H9 (cell line): Measurements from ENCODE around the gene SEMA4A. TPM values are rescaled to one million over a fixed set of nuclear protein-coding genes. Genes with fewer than 3 reads are reported as not detected.
A peak's percentile ranks its signal among the peaks of the same experiment; 100 is the strongest.

Experiments
- DNase-seq: peaks from one replicate; pipeline ENCODE4 v3.0.0-alpha.2; 2017
- H2AFZ ChIP-seq: one replicate; pipeline ENCODE4 v1.6.1; 2013; ENCODE audit warnings: mild to moderate bottlenecking, low read length, control low read depth, moderate library complexity
- H2AK5ac ChIP-seq: 2 replicates; pipeline ENCODE4 v1.6.1; 2013; ENCODE audit warnings: low read length, control low read depth, mixed read lengths; ENCODE audit not compliant: insufficient read length
- H2BK120ac ChIP-seq: one replicate; pipeline ENCODE4 v1.6.1; 2013; ENCODE audit warnings: low read depth, mild to moderate bottlenecking, low read length, control low read depth, inconsistent platforms; ENCODE audit not compliant: poor library complexity, severe bottlenecking
- H2BK12ac ChIP-seq: 2 replicates; pipeline ENCODE4 v1.6.1; 2013; ENCODE audit warnings: low read length, control low read depth, mixed read lengths, low read depth; ENCODE audit not compliant: insufficient read length
- H2BK15ac ChIP-seq: 2 replicates; pipeline ENCODE4 v1.6.1; 2013; ENCODE audit warnings: low read depth, low read length, control low read depth
- H2BK20ac ChIP-seq: one replicate; pipeline ENCODE4 v1.6.1; 2013; ENCODE audit warnings: low read depth, mild to moderate bottlenecking, low read length, control low read depth, inconsistent platforms; ENCODE audit not compliant: poor library complexity, severe bottlenecking
- H2BK5ac ChIP-seq: 2 replicates; pipeline ENCODE4 v1.6.1; 2013; ENCODE audit warnings: low read length, control low read depth, mixed read lengths; ENCODE audit not compliant: insufficient read length
- H3K14ac ChIP-seq: 2 replicates; pipeline ENCODE4 v1.6.1; 2013; ENCODE audit warnings: low read length, control low read depth; ENCODE audit not compliant: insufficient read depth
- H3K18ac ChIP-seq: 2 replicates; pipeline ENCODE4 v1.6.1; 2013; ENCODE audit warnings: low read depth, mild to moderate bottlenecking, mixed read lengths, low read length, control low read depth; ENCODE audit not compliant: insufficient read length
- H3K23ac ChIP-seq: 2 replicates; pipeline ENCODE4 v1.6.1; 2013; ENCODE audit warnings: low read length, control low read depth, mixed read lengths, low read depth; ENCODE audit not compliant: insufficient read length
- H3K23me2 ChIP-seq: 2 replicates; pipeline ENCODE4 v1.6.1; 2013; ENCODE audit warnings: low read depth, mild to moderate bottlenecking, mixed read lengths, low read length, control low read depth; ENCODE audit not compliant: insufficient read length, poor library complexity, severe bottlenecking
- H3K27ac ChIP-seq: 2 replicates; pipeline ENCODE4 v1.5.1; 2013; ENCODE audit warnings: low read length, control low read depth, mixed read lengths, low read depth; ENCODE audit not compliant: insufficient read length
- H3K27me3 ChIP-seq: 2 replicates; pipeline ENCODE4 v1.6.1; 2013; ENCODE audit warnings: low read length, control low read depth, inconsistent platforms; ENCODE audit not compliant: insufficient read depth
- H3K4ac ChIP-seq: 2 replicates; pipeline ENCODE4 v1.6.1; 2013; ENCODE audit warnings: low read depth, mild to moderate bottlenecking, control low read depth, inconsistent platforms, low read length, moderate library complexity
- H3K4me1 ChIP-seq: 2 replicates; pipeline ENCODE4 v1.6.1; 2013; ENCODE audit warnings: low read length, control low read depth, inconsistent platforms; ENCODE audit not compliant: insufficient read depth
- H3K4me2 ChIP-seq: 2 replicates; pipeline ENCODE4 v1.6.1; 2013; ENCODE audit warnings: low read length, control low read depth, mixed read lengths; ENCODE audit not compliant: insufficient read length, insufficient read depth
- H3K56ac ChIP-seq: 2 replicates; pipeline ENCODE4 v1.6.1; 2013; ENCODE audit warnings: low read depth, mild to moderate bottlenecking, mixed read lengths, low read length, control low read depth; ENCODE audit not compliant: insufficient read length
- H3K79me1 ChIP-seq: 2 replicates; pipeline ENCODE4 v1.6.1; 2013; ENCODE audit warnings: low read depth, mild to moderate bottlenecking, moderate library complexity, low read length, control low read depth, inconsistent platforms; ENCODE audit not compliant: insufficient read depth, poor library complexity, severe bottlenecking
- H3K79me2 ChIP-seq: 2 replicates; pipeline ENCODE4 v1.6.1; 2013; ENCODE audit warnings: low read length, control low read depth, inconsistent platforms; ENCODE audit not compliant: insufficient read depth
- H3K9ac ChIP-seq: 2 replicates; pipeline ENCODE4 v1.6.1; 2013; ENCODE audit warnings: low read length, control low read depth, mixed read lengths; ENCODE audit not compliant: insufficient read length; ENCODE audit errors: extremely low read depth
- H3K9me3 ChIP-seq: one replicate; pipeline ENCODE4 v1.6.1; 2013; ENCODE audit warnings: low read depth, low read length, inconsistent platforms; ENCODE audit not compliant: control insufficient read depth
- H3T11ph ChIP-seq: one replicate; pipeline ENCODE4 v1.6.1; 2013; ENCODE audit warnings: mild to moderate bottlenecking, low read length, control low read depth, inconsistent platforms
- H4K20me1 ChIP-seq: one replicate; pipeline ENCODE4 v1.6.1; 2013; ENCODE audit not compliant: control insufficient read depth, insufficient read length, insufficient read depth
- H4K5ac ChIP-seq: 2 replicates; pipeline ENCODE4 v1.6.1; 2013; ENCODE audit warnings: low read depth, mild to moderate bottlenecking, mixed read lengths, low read length, control low read depth; ENCODE audit not compliant: insufficient read length
- H4K8ac ChIP-seq: replicated peaks from 2 replicates; pipeline ENCODE4 v1.6.1; 2013; ENCODE audit warnings: low read length, control low read depth, mixed read lengths, low read depth; ENCODE audit not compliant: insufficient read length
- H4K91ac ChIP-seq: 2 replicates; pipeline ENCODE4 v1.6.1; 2013; ENCODE audit warnings: low read depth, mild to moderate bottlenecking, moderate library complexity, mixed read lengths, low read length, control low read depth; ENCODE audit not compliant: insufficient read length
- H3K27ac Mint-ChIP-seq, 3 experiments: 2 replicates in 2 of 3; 3 replicates in 1 of 3; pipeline ENCODE4 v1.8.0; 2020 to 2021; ENCODE audit warnings: mixed read lengths in 3 of 3, mild to moderate bottlenecking in 1 of 3, moderate library complexity in 1 of 3
- H3K27me3 Mint-ChIP-seq: 2 replicates; pipeline ENCODE4 v1.8.0; 2021; ENCODE audit warnings: low read depth, mild to moderate bottlenecking, moderate library complexity, mixed read lengths
- H3K36me3 Mint-ChIP-seq, 3 experiments: 2 replicates in 2 of 3; 3 replicates in 1 of 3; pipeline ENCODE4 v1.8.0; 2020 to 2021; ENCODE audit warnings: low read depth in 3 of 3, mixed read lengths in 3 of 3; ENCODE audit not compliant: insufficient read depth in 1 of 3
- H3K4me1 Mint-ChIP-seq, 2 experiments: 2 replicates each; pipeline ENCODE4 v1.8.0; 2020; ENCODE audit warnings: mixed read lengths in 2 of 2
- H3K4me3 Mint-ChIP-seq, 2 experiments: 2 replicates in 1 of 2; 3 replicates in 1 of 2; pipeline ENCODE4 v1.8.0; 2020 to 2021; ENCODE audit warnings: mild to moderate bottlenecking in 2 of 2, mixed read lengths in 2 of 2, moderate library complexity in 1 of 2
- H3K9me3 Mint-ChIP-seq, 2 experiments: 2 replicates in 1 of 2; 3 replicates in 1 of 2; pipeline ENCODE4 v1.8.0; 2020; ENCODE audit warnings: mild to moderate bottlenecking in 2 of 2, mixed read lengths in 2 of 2, moderate library complexity in 1 of 2
- CTCF ChIP-seq: fragments of 200-600 bp; sonication (generic); conservative IDR thresholded peaks from 3 replicates; pipeline ENCODE4 v1.8.0; 2021; ENCODE audit warnings: antibody characterized with exemption, mild to moderate bottlenecking
- WGBS: extraction: QIAGEN DNeasy Blood & Tissue Kit; methylation state at CpG from one replicate; pipeline ENCODE4 v1.1.7; 2013; ENCODE audit warnings: missing lambda C conversion rate, low lambda C conversion rate, mixed read lengths; ENCODE audit not compliant: insufficient read length; ENCODE audit errors: extremely low coverage; 5-methylcytosine and 5-hydroxymethylcytosine counted together
- total RNA-seq: library from RNA; stranded (reverse); gene quantifications from 2 replicates; pipeline ENCODE4 v1.2.1, GENCODE V29; 2021

SEMA4A gene
- total RNA-seq, 1 experiment from 2014 or later, result 11.1 TPM

DNA sequence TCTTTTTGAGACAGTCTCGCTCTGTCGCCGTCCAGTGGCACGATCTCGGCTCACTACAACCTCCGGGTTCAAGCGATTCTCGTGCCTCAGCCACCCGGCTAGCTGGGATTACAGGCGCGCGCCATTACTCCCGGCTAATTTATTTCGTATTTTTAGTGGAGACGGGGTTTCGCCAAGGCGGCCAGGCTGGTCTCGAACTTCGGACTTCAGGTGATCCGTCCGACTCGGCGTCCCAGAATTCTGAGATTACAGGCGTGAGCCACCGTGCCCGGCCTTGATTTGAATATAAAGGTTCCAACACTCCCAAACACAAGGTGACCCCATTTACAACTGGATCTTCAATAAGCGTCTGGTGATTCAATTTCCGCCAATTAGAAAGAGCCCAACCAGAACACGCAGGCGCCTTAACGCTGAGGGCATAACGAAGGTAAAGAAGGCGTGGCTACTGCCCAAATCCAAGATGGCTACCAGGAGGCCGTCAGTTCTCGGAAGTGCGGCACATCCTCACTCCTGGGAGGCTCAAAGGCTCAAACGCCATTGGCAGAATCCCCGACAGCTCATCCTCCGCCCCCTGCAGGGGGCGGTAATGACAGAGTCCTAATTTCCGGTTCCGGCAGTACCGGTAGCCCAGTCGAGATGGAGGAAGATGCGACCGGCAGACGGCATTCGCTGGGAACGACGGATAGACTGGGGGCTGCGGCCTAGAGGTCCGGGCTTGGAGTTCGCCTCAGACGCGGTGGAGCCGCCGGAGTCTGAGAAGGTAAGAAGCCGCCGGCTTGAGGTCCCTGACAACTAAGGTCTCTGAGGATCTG lies 40.3 kb downstream of the SEMA4A start, which contains the start of gene SLC25A44:
Gene SLC25A44, plus strand, starts transcription at position 617 of the 812 bp plus-strand sequence. CDS start 5,744 bp downstream, outside the sequence.
- Mint-ChIP-seq H3K9me3 (peaks cover 11% of the 10 kb centered on the region in 2 experiments), H3K27me3 (no peaks in the 10 kb centered on the region; the same call in 1 of the 2 replicates), H3K4me1 (peaks cover 31 to 40% of the 10 kb centered on the region in 2 experiments), H3K36me3 (peaks cover 3 to 31% (median 21%) of the 10 kb centered on the region in 3 experiments; a peak in 6 of 7 replicates), H3K27ac (peak within 1 kb of the TSS; percentile 89 to 98 (median 97)), H3K4me3 (peak within 1 kb of the TSS; percentile 95 to 100)
- Histone ChIP-seq H4K20me1 (no peaks in the 10 kb centered on the region), H2BK12ac (no peak within 1 kb of the TSS), H3K4ac (peak within 1 kb of the TSS; percentile 13; the same call in 1 of the 2 replicates), H3K18ac (peak within 1 kb of the TSS; percentile 88), H3K79me2 (peaks cover 20% of the 10 kb centered on the region; the same call in 1 of the 2 replicates), H3K27ac (peak within 1 kb of the TSS; percentile 26), H3K4me2 (peak within 1 kb of the TSS; percentile 89), H3K27me3 (no peaks in the 10 kb centered on the region), H3K23ac (no peak within 1 kb of the TSS), H3K4me1 (peaks cover 10% of the 10 kb centered on the region; the same call in 1 of the 2 replicates), H3K14ac (peak within 1 kb of the TSS; percentile 77; the same call in 1 of the 2 replicates), H2BK20ac (no peak within 1 kb of the TSS), H3K23me2 (peaks cover 11% of the 10 kb centered on the region), H2BK120ac (no peak within 1 kb of the TSS), H2AK5ac (no peak within 1 kb of the TSS), H3T11ph (no peak within 1 kb of the TSS), H2AFZ (no peak within 1 kb of the TSS), H4K91ac (no peak within 1 kb of the TSS), H3K9me3 (peaks cover 5% of the 10 kb centered on the region), H4K8ac (no peak within 1 kb of the TSS), H4K5ac (peak within 1 kb of the TSS; percentile 34), H3K9ac (peak within 1 kb of the TSS; percentile 68), H3K56ac (no peak within 1 kb of the TSS), H3K79me1 (peaks cover 10% of the 10 kb centered on the region), H2BK15ac (no peak within 1 kb of the TSS), H2BK5ac (peak within 1 kb of the TSS; percentile 80)
- TF ChIP-seq CTCF, result peak; percentile 60
- peak; percentile 98 for DNase-seq
- WGBS, result no CpG with 5 or more reads among the region's 59 CpGs
